ENCODE data around the gene SGK2.

The SGK2 gene

GRCh38 chr20:43514648-43514999 is 44.2 kb upstream of the SGK2 start:
- Histone ChIP-seq H3K9me3 (ENCODE audit: insufficient read depth, low read depth, low read length) (no peaks in the 10 kb centered on the region), H3K79me2 (ENCODE audit: control insufficient read depth, insufficient read depth, low read length, poor library complexity) (no peaks in the 10 kb centered on the region), H3K4me2 (ENCODE audit: low read length) (peak overlapping the region; percentile 73), H4K8ac (ENCODE audit: low read depth, low read length) (peak overlapping the region; percentile 59), H3K9ac (ENCODE audit: low read length) (no peak overlapping the region), H3K79me1 (ENCODE audit: low read length) (no peaks in the 10 kb centered on the region), H3K4me3 (ENCODE audit: low read depth, low read length) (peak overlapping the region; percentile 80), H3K14ac (ENCODE audit: low read length) (no peak overlapping the region), H2BK120ac (ENCODE audit: insufficient read depth, low read length, poor library complexity) (no peak overlapping the region), H2AFZ (ENCODE audit: insufficient read depth, low read length, poor library complexity) (peak overlapping the region; percentile 33), H3K4me1 (ENCODE audit: control insufficient read depth in 1 of 2, insufficient read depth in 2 of 2, low read length in 2 of 2) (peaks cover 0 to 3% of the 10 kb centered on the region in 2 experiments), H3K18ac (ENCODE audit: low read length) (no peak overlapping the region), H3K27ac (ENCODE audit: low read depth, low read length) (no peak overlapping the region), H2AK5ac (ENCODE audit: low read length) (no peak overlapping the region), H3K27me3 (ENCODE audit: insufficient read depth, low read length) (no peaks in the 10 kb centered on the region), H2BK12ac (ENCODE audit: low read length) (no peak overlapping the region), H3K4ac (ENCODE audit: low read depth, low read length) (peak overlapping the region; percentile 1), H2BK5ac (ENCODE audit: low read depth, low read length, poor library complexity) (no peak overlapping the region), H3K36me3 (ENCODE audit: control insufficient read depth in 1 of 2, insufficient read depth in 2 of 2, low read length in 2 of 2) (no peaks in the 10 kb centered on the region), H3K23ac (ENCODE audit: low read length) (no peak overlapping the region), H4K12ac (ENCODE audit: low read depth, low read length) (no peak overlapping the region), H4K91ac (ENCODE audit: low read depth, low read length) (no peak overlapping the region)
- DNase-seq, result no peak
- no CpG with 5 or more reads among the region's 27 CpGs for WGBS (ENCODE audit: extremely low coverage, insufficient coverage, insufficient read length)

GRCh38 chr20:43515628-43516027 is 43.2 kb upstream of the SGK2 start:
- no peak overlapping the region for H3K4me2 ChIP-seq (ENCODE audit: low read length)
- H3K23ac ChIP-seq (ENCODE audit: low read length), result no peak overlapping the region
- H3K9ac ChIP-seq (ENCODE audit: low read length), result no peak overlapping the region
- H4K91ac ChIP-seq (ENCODE audit: low read depth, low read length), result no peak overlapping the region
- no peak overlapping the region for H3K18ac ChIP-seq (ENCODE audit: low read length)
- no peak overlapping the region for H3K27ac ChIP-seq (ENCODE audit: low read depth, low read length)
- H2AK5ac ChIP-seq (ENCODE audit: low read length), result no peak overlapping the region
- peaks cover 0 to 3% of the 10 kb centered on the region in 2 experiments for H3K4me1 ChIP-seq (ENCODE audit: control insufficient read depth in 1 of 2, insufficient read depth in 2 of 2, low read length in 2 of 2)
- no peak for DNase-seq
- no peak overlapping the region for H2BK120ac ChIP-seq (ENCODE audit: insufficient read depth, low read length, poor library complexity)
- H2BK12ac ChIP-seq (ENCODE audit: low read length), result no peak overlapping the region
- no peak overlapping the region for H3K14ac ChIP-seq (ENCODE audit: low read length)
- no peaks in the 10 kb centered on the region for H3K79me2 ChIP-seq (ENCODE audit: control insufficient read depth, insufficient read depth, low read length, poor library complexity)
- no peak overlapping the region for H3K4ac ChIP-seq (ENCODE audit: low read depth, low read length)
- no peak overlapping the region for H4K12ac ChIP-seq (ENCODE audit: low read depth, low read length)
- no peaks in the 10 kb centered on the region for H3K36me3 ChIP-seq (ENCODE audit: control insufficient read depth in 1 of 2, insufficient read depth in 2 of 2, low read length in 2 of 2)
- no CpG with 5 or more reads among the region's 2 CpGs for WGBS (ENCODE audit: extremely low coverage, insufficient coverage, insufficient read length)
- no peak overlapping the region for H3K4me3 ChIP-seq (ENCODE audit: low read depth, low read length)
- no peak overlapping the region for H2AFZ ChIP-seq (ENCODE audit: insufficient read depth, low read length, poor library complexity)
- H4K8ac ChIP-seq (ENCODE audit: low read depth, low read length), result no peak overlapping the region
- no peaks in the 10 kb centered on the region for H3K27me3 ChIP-seq (ENCODE audit: insufficient read depth, low read length)
- H2BK5ac ChIP-seq (ENCODE audit: low read depth, low read length, poor library complexity), result no peak overlapping the region
- no peaks in the 10 kb centered on the region for H3K9me3 ChIP-seq (ENCODE audit: insufficient read depth, low read depth, low read length)
- no peaks in the 10 kb centered on the region for H3K79me1 ChIP-seq (ENCODE audit: low read length)

- Histone ChIP-seq H3K27ac (ENCODE audit: low read depth, low read length) (no peak overlapping the region), H3K18ac (ENCODE audit: low read length) (no peak overlapping the region), H3K79me1 (ENCODE audit: low read length) (no peaks in the 10 kb centered on the region), H4K12ac (ENCODE audit: low read depth, low read length) (no peak overlapping the region), H3K36me3 (ENCODE audit: control insufficient read depth in 1 of 2, insufficient read depth in 2 of 2, low read length in 2 of 2) (no peaks in the 10 kb centered on the region), H3K9me3 (ENCODE audit: insufficient read depth, low read depth, low read length) (no peaks in the 10 kb centered on the region), H3K79me2 (ENCODE audit: control insufficient read depth, insufficient read depth, low read length, poor library complexity) (no peaks in the 10 kb centered on the region), H3K4ac (ENCODE audit: low read depth, low read length) (no peak overlapping the region), H3K4me3 (ENCODE audit: low read depth, low read length) (no peak overlapping the region), H4K91ac (ENCODE audit: low read depth, low read length) (no peak overlapping the region), H3K23ac (ENCODE audit: low read length) (no peak overlapping the region), H2BK5ac (ENCODE audit: low read depth, low read length, poor library complexity) (no peak overlapping the region), H4K8ac (ENCODE audit: low read depth, low read length) (no peak overlapping the region), H2AK5ac (ENCODE audit: low read length) (no peak overlapping the region), H3K4me1 (ENCODE audit: control insufficient read depth in 1 of 2, insufficient read depth in 2 of 2, low read length in 2 of 2) (peaks cover 0 to 3% of the 10 kb centered on the region in 2 experiments), H3K27me3 (ENCODE audit: insufficient read depth, low read length) (no peaks in the 10 kb centered on the region), H3K9ac (ENCODE audit: low read length) (no peak overlapping the region), H2BK120ac (ENCODE audit: insufficient read depth, low read length, poor library complexity) (no peak overlapping the region), H3K14ac (ENCODE audit: low read length) (no peak overlapping the region), H2AFZ (ENCODE audit: insufficient read depth, low read length, poor library complexity) (no peak overlapping the region), H3K4me2 (ENCODE audit: low read length) (no peak overlapping the region), H2BK12ac (ENCODE audit: low read length) (no peak overlapping the region)
- DNase-seq, result no peak
- whole genome bisulfite sequencing (ENCODE audit: extremely low coverage, insufficient coverage, insufficient read length), result no CpG with 5 or more reads among the region's 1 CpG
Observed at GRCh38 chr20:43516251-43516824, 42.5 kb upstream of the SGK2 start.

GRCh38 chr20:43520074-43520630 is 38.7 kb upstream of the SGK2 start:
- no peak overlapping the region for H2BK5ac ChIP-seq (ENCODE audit: low read depth, low read length, poor library complexity)
- no CpG with 5 or more reads among the region's 1 CpG for WGBS (ENCODE audit: extremely low coverage, insufficient coverage, insufficient read length)
- H2AK5ac ChIP-seq (ENCODE audit: low read length), result no peak overlapping the region
- no peak for DNase-seq
- H2BK12ac ChIP-seq (ENCODE audit: low read length), result no peak overlapping the region
- H3K4me2 ChIP-seq (ENCODE audit: low read length), result no peak overlapping the region
- no peaks in the 10 kb centered on the region for H3K79me2 ChIP-seq (ENCODE audit: control insufficient read depth, insufficient read depth, low read length, poor library complexity)
- H3K18ac ChIP-seq (ENCODE audit: low read length), result no peak overlapping the region
- H3K9me3 ChIP-seq (ENCODE audit: insufficient read depth, low read depth, low read length), result no peaks in the 10 kb centered on the region
- no peak overlapping the region for H3K4ac ChIP-seq (ENCODE audit: low read depth, low read length)
- H4K12ac ChIP-seq (ENCODE audit: low read depth, low read length), result no peak overlapping the region
- H3K79me1 ChIP-seq (ENCODE audit: low read length), result no peaks in the 10 kb centered on the region
- no peak overlapping the region for H4K91ac ChIP-seq (ENCODE audit: low read depth, low read length)
- H3K27me3 ChIP-seq (ENCODE audit: insufficient read depth, low read length), result no peaks in the 10 kb centered on the region
- H3K23ac ChIP-seq (ENCODE audit: low read length), result no peak overlapping the region
- H3K4me3 ChIP-seq (ENCODE audit: low read depth, low read length), result no peak overlapping the region
- no peaks in the 10 kb centered on the region for H3K4me1 ChIP-seq (ENCODE audit: control insufficient read depth in 1 of 2, insufficient read depth in 2 of 2, low read length in 2 of 2)
- H3K14ac ChIP-seq (ENCODE audit: low read length), result no peak overlapping the region
- no peaks in the 10 kb centered on the region for H3K36me3 ChIP-seq (ENCODE audit: control insufficient read depth in 1 of 2, insufficient read depth in 2 of 2, low read length in 2 of 2)
- H3K27ac ChIP-seq (ENCODE audit: low read depth, low read length), result no peak overlapping the region
- H3K9ac ChIP-seq (ENCODE audit: low read length), result no peak overlapping the region
- no peak overlapping the region for H2AFZ ChIP-seq (ENCODE audit: insufficient read depth, low read length, poor library complexity)
- H2BK120ac ChIP-seq (ENCODE audit: insufficient read depth, low read length, poor library complexity), result no peak overlapping the region
- no peak overlapping the region for H4K8ac ChIP-seq (ENCODE audit: low read depth, low read length)
